ENCODE measurements around the gene PAPPA2. TPM values are rescaled to one million over a fixed set of nuclear protein-coding genes. Genes with fewer than 3 reads are reported as not detected.

PAPPA2 gene
- total RNA-seq, 6 donors from 2014 or later: under 0.01 to 2.4 (median 0.45) TPM

GRCh38 chr1:176552217-176552991, 89.4 kb downstream of the PAPPA2 start:
- no peaks in the 10 kb centered on the region for H3K36me3 ChIP-seq
- H3K4me1 ChIP-seq: no peaks in the 10 kb centered on the region
- TF ChIP-seq POLR2AphosphoS5 (IDR thresholded peaks at IDR 0.05) (no peak), POLR2A (IDR thresholded peaks at IDR 0.05) (no peak), EP300 (IDR thresholded peaks at IDR 0.05) (no peak), CTCF (IDR thresholded peaks at IDR 0.05) (no peak)
- H3K4me3 ChIP-seq: no peak overlapping the region
- no peak for ATAC-seq (ENCODE audit: low FRiP score in 2 of 2)
- DNase-seq: no peak
- no peaks in the 10 kb centered on the region for H3K9me3 ChIP-seq
- 14 to 16% methylated on average over 9 to 10 of the region's 10 CpGs for WGBS, 2 donors
- H3K27me3 ChIP-seq: no peaks in the 10 kb centered on the region
- no peak overlapping the region for H3K27ac ChIP-seq

GRCh38 chr1:176552999-176553398, 90.0 kb downstream of the PAPPA2 start:
- Histone ChIP-seq H3K4me1 (no peaks in the 10 kb centered on the region), H3K4me3 (no peak overlapping the region), H3K36me3 (no peaks in the 10 kb centered on the region), H3K27me3 (no peaks in the 10 kb centered on the region), H3K27ac (no peak overlapping the region), H3K9me3 (no peaks in the 10 kb centered on the region)
- TF ChIP-seq EP300 (IDR thresholded peaks at IDR 0.05) (no peak), POLR2AphosphoS5 (IDR thresholded peaks at IDR 0.05) (no peak), POLR2A (IDR thresholded peaks at IDR 0.05) (no peak), CTCF (IDR thresholded peaks at IDR 0.05) (no peak)
- DNase-seq: no peak
- 4 to 10% methylated on average over 7 of the region's 7 CpGs for WGBS, 2 donors
- no peak for ATAC-seq (ENCODE audit: low FRiP score in 2 of 2)

DNA sequence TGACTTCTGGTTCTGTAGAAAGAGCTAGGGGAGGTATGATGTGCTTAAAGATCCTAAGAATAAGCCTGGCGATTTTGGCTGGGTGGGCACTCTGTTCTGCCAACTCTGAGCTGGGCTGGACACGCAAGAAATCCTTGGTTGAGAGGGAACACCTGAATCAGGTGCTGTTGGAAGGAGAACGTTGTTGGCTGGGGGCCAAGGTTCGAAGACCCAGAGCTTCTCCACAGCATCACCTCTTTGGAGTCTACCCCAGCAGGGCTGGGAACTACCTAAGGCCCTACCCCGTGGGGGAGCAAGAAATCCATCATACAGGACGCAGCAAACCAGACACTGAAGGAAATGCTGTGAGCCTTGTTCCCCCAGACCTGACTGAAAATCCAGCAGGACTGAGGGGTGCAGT, 93.3 kb downstream of the PAPPA2 start:
- no peaks in the 10 kb centered on the region for H3K9me3 ChIP-seq
- TF ChIP-seq EP300 (IDR thresholded peaks at IDR 0.05): no peak
- TF ChIP-seq CTCF (IDR thresholded peaks at IDR 0.05): no peak
- TF ChIP-seq POLR2AphosphoS5 (IDR thresholded peaks at IDR 0.05): no peak
- no peak for TF ChIP-seq POLR2A (IDR thresholded peaks at IDR 0.05)
- ATAC-seq (ENCODE audit: low FRiP score in 2 of 2): no peak

GRCh38 chr1:176557543-176558258, 94.7 kb downstream of the PAPPA2 start:
- H3K36me3 ChIP-seq: no peaks in the 10 kb centered on the region
- H3K4me3 ChIP-seq: no peak overlapping the region
- WGBS, 2 donors: 58 to 63% methylated on average over 2 of the region's 2 CpGs
- no peak for DNase-seq
- TF ChIP-seq POLR2A (IDR thresholded peaks at IDR 0.05): no peak
- TF ChIP-seq EP300 (IDR thresholded peaks at IDR 0.05): no peak
- TF ChIP-seq CTCF (IDR thresholded peaks at IDR 0.05): no peak
- no peak for TF ChIP-seq POLR2AphosphoS5 (IDR thresholded peaks at IDR 0.05)
- ATAC-seq (ENCODE audit: low FRiP score in 2 of 2): no peak
- H3K27me3 ChIP-seq: no peaks in the 10 kb centered on the region
- no peak overlapping the region for H3K27ac ChIP-seq
- no peaks in the 10 kb centered on the region for H3K4me1 ChIP-seq
- H3K9me3 ChIP-seq: no peaks in the 10 kb centered on the region

More for the DNA sequence above, 93.3 kb downstream of the PAPPA2 start:
- Histone ChIP-seq H3K4me1 (no peaks in the 10 kb centered on the region), H3K27ac (no peak overlapping the region), H3K27me3 (no peaks in the 10 kb centered on the region), H3K36me3 (no peaks in the 10 kb centered on the region), H3K4me3 (no peak overlapping the region)
- DNase-seq: no peak
- WGBS, 2 donors: 73 to 83% methylated on average over 5 to 6 of the region's 6 CpGs
